GM18511 (cell line): ENCODE results near the gene EZR.
"Not testable (repeated sequence)": the region's sequence is repeated elsewhere in the genome, so short reads cannot be mapped to it uniquely, and the experiment has no call there.

Experiments used
- ATAC-seq: cut with Tn5 transposase; IDR thresholded peaks from one replicate; pipeline ENCODE4 v1.9.1; 2021; ENCODE audit warnings: mild to moderate bottlenecking, moderate library complexity; ENCODE audit not compliant: unreplicated experiment

Gene EZR

GRCh38 chr6:158799051-158799792, 19.9 kb downstream of the EZR start:
- no peak for ATAC-seq

- no peak for ATAC-seq
Measured at GRCh38 chr6:158798311-158798710, 20.9 kb downstream of the EZR start.

GRCh38 chr6:158797331-158798310, 21.5 kb downstream of the EZR start:
- ATAC-seq = no peak

GRCh38 chr6:158796353-158796752, 22.8 kb downstream of the EZR start:
- no peak for ATAC-seq

GRCh38 chr6:158795516-158795915, 23.7 kb downstream of the EZR start:
- no peak for ATAC-seq

GRCh38 chr6:158793432-158793831, 25.7 kb downstream of the EZR start:
- ATAC-seq = peak; percentile 61

- ATAC-seq = not testable (repeated sequence)
Measured at GRCh38 chr6:158792505-158792904, 26.7 kb downstream of the EZR start.

GRCh38 chr6:158791274-158791855, 27.8 kb downstream of the EZR start:
- no peak for ATAC-seq

- peak; percentile 46 for ATAC-seq
Measured at GRCh38 chr6:158789115-158789917, 29.9 kb downstream of the EZR start.

- ATAC-seq = no peak
Measured at GRCh38 chr6:158787395-158787794, 31.8 kb downstream of the EZR start.

GRCh38 chr6:158786645-158787304, 32.4 kb downstream of the EZR start:
- no peak for ATAC-seq

GRCh38 chr6:158785036-158785435, 34.1 kb downstream of the EZR start:
- ATAC-seq = no peak

- no peak for ATAC-seq
Measured at GRCh38 chr6:158784505-158784904, 34.7 kb downstream of the EZR start.

GRCh38 chr6:158783851-158784250, 35.3 kb downstream of the EZR start:
- ATAC-seq = no peak

- ATAC-seq = no peak
Measured at GRCh38 chr6:158783167-158783450, 36.1 kb downstream of the EZR start.

- ATAC-seq = no peak
Measured at GRCh38 chr6:158782432-158783166, 36.6 kb downstream of the EZR start.

- no peak for ATAC-seq
Measured at GRCh38 chr6:158781692-158782373, 37.3 kb downstream of the EZR start.

- no peak for ATAC-seq
Measured at GRCh38 chr6:158780988-158781691, 38.0 kb downstream of the EZR start.
